ENCODE results near the gene TAF10.

DNA sequence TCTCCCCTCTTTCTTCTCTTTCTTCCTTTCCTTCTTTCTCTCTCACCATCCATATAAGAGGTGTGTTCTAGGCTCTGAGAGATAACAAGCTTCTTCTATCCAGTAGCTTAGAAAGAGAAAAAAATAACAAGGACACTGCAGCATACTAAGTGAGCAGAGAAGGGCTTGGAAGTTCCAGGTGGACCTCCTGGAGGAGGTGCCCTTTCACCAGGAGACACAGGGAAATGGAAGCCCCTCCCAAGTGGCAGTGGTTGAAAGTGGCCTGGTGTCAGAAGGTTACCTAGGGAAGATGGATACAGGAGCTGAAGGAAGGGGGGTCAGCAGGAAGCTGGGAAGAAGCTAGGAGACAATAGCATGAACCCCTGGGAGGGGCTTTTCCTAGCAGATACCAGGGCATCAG, 38.1 kb upstream of the TAF10 start:
- TF ChIP-seq, protein P1, sequence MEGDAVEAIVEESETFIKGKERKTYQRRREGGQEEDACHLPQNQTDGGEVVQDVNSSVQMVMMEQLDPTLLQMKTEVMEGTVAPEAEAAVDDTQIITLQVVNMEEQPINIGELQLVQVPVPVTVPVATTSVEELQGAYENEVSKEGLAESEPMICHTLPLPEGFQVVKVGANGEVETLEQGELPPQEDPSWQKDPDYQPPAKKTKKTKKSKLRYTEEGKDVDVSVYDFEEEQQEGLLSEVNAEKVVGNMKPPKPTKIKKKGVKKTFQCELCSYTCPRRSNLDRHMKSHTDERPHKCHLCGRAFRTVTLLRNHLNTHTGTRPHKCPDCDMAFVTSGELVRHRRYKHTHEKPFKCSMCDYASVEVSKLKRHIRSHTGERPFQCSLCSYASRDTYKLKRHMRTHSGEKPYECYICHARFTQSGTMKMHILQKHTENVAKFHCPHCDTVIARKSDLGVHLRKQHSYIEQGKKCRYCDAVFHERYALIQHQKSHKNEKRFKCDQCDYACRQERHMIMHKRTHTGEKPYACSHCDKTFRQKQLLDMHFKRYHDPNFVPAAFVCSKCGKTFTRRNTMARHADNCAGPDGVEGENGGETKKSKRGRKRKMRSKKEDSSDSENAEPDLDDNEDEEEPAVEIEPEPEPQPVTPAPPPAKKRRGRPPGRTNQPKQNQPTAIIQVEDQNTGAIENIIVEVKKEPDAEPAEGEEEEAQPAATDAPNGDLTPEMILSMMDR (IDR thresholded peaks at IDR 0.05; ENCODE audit: insufficient read depth, low read length) = no peak
- no peak for TF ChIP-seq GABPA (IDR thresholded peaks at IDR 0.05; ENCODE audit: low read depth)
- TF ChIP-seq, protein P2, sequence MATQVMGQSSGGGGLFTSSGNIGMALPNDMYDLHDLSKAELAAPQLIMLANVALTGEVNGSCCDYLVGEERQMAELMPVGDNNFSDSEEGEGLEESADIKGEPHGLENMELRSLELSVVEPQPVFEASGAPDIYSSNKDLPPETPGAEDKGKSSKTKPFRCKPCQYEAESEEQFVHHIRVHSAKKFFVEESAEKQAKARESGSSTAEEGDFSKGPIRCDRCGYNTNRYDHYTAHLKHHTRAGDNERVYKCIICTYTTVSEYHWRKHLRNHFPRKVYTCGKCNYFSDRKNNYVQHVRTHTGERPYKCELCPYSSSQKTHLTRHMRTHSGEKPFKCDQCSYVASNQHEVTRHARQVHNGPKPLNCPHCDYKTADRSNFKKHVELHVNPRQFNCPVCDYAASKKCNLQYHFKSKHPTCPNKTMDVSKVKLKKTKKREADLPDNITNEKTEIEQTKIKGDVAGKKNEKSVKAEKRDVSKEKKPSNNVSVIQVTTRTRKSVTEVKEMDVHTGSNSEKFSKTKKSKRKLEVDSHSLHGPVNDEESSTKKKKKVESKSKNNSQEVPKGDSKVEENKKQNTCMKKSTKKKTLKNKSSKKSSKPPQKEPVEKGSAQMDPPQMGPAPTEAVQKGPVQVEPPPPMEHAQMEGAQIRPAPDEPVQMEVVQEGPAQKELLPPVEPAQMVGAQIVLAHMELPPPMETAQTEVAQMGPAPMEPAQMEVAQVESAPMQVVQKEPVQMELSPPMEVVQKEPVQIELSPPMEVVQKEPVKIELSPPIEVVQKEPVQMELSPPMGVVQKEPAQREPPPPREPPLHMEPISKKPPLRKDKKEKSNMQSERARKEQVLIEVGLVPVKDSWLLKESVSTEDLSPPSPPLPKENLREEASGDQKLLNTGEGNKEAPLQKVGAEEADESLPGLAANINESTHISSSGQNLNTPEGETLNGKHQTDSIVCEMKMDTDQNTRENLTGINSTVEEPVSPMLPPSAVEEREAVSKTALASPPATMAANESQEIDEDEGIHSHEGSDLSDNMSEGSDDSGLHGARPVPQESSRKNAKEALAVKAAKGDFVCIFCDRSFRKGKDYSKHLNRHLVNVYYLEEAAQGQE (IDR thresholded peaks at IDR 0.05; ENCODE audit: insufficient replicate concordance, low read depth) = no peak
